GM12892 (cell line): ENCODE measurements around the gene SPEF1.

Experiments
- POLR2AphosphoS5 ChIP-seq: IDR thresholded peaks from 2 replicates; pipeline ENCODE4 v1.6.1; 2011; ENCODE audit warnings: low read depth, low read length, control low read depth
- TAF1 ChIP-seq: IDR thresholded peaks from 2 replicates; pipeline ENCODE4 v1.6.1; 2011; ENCODE audit warnings: low read depth, mild to moderate bottlenecking, control low read depth, low read length, borderline replicate concordance

DNA sequence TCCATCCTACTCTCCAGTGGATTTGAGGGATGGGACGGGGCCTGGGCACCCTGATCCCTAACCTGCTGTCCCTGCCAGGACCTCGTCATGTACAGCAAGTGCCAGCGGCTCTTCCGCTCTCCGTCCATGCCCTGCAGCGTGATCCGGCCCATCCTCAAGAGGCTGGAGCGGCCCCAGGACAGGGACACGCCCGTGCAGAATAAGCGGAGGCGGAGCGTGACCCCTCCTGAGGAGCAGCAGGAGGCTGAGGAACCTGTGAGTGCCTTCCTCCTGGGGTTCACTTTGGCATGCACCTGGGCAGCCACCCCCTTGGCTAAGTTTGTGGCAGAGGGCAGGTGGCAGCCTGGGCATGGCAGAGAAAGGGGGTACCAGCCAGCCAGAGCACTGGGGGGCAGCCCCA, 20.6 kb upstream of the SPEF1 start:
- TF ChIP-seq POLR2AphosphoS5 (no peak), TAF1 (no peak)
